Measurements from ENCODE around the gene IREB2.

The IREB2 gene

DNA sequence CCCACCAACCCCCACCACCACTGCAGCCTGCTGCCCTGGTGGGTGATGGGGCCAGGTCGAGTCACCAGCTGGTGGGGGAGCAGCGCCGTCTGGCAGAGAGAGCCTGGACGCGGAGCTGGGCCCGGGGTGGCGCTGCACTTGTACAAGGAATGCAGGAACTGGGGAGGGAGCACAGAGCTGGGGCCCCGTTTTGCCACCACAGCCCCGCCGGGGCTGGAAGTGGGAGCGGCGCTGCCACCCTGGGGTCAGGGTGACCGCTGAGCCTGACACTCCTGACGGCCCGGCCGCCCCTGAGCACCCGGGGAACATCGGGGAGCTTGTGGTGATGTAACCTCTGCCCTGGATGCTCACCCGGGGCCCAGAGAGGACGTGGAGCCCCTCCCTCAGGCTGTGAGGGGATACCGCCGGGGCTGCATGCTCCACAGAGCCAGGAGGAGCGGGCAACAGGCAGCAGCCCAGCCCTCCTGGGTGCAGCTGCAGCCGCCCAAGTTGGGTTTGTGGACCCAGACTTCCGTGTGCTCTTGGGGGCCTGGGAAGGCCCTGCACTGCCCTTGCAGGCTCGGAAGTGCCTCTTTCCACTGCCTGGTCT lies 32.6 kb upstream of the IREB2 start:
- no peak for TF ChIP-seq FOXP2 (optimal IDR thresholded peaks at IDR 0.05; ENCODE audit: borderline replicate concordance, extremely low read depth, extremely low read length, insufficient read depth)
- TF ChIP-seq, protein P1, sequence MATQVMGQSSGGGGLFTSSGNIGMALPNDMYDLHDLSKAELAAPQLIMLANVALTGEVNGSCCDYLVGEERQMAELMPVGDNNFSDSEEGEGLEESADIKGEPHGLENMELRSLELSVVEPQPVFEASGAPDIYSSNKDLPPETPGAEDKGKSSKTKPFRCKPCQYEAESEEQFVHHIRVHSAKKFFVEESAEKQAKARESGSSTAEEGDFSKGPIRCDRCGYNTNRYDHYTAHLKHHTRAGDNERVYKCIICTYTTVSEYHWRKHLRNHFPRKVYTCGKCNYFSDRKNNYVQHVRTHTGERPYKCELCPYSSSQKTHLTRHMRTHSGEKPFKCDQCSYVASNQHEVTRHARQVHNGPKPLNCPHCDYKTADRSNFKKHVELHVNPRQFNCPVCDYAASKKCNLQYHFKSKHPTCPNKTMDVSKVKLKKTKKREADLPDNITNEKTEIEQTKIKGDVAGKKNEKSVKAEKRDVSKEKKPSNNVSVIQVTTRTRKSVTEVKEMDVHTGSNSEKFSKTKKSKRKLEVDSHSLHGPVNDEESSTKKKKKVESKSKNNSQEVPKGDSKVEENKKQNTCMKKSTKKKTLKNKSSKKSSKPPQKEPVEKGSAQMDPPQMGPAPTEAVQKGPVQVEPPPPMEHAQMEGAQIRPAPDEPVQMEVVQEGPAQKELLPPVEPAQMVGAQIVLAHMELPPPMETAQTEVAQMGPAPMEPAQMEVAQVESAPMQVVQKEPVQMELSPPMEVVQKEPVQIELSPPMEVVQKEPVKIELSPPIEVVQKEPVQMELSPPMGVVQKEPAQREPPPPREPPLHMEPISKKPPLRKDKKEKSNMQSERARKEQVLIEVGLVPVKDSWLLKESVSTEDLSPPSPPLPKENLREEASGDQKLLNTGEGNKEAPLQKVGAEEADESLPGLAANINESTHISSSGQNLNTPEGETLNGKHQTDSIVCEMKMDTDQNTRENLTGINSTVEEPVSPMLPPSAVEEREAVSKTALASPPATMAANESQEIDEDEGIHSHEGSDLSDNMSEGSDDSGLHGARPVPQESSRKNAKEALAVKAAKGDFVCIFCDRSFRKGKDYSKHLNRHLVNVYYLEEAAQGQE (IDR thresholded peaks at IDR 0.05; ENCODE audit: insufficient read depth in 1 of 2, low read depth in 2 of 2, low read length in 2 of 2) = no peak

DNA sequence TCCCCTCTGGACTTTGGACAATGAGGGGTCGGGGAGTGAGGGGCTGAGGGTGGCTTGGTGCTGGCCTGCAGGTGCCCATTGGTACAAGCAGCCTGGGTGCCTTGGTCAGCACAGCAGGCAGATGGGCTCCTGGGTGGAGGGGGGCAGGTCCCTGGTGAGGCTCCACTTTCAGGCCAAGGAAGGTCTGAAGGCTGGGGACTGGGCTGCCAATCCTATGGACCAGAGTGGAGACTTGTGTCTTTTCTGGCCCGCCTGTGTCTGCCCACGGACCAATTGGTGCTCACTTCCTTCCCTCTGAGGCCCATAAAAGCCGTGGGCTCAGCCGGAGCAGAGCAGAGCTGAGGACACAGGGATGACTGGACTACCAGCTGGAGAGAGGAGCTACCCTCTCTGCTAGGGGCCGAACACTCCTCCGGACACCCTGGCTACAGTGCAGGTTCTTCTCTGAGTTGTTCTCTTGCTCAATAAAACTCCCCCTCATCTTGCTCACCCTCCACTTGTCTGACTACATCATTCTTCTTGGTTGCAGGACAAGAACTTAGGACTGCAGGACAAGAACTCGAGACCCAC lies 31.9 kb upstream of the IREB2 start:
- TF ChIP-seq, protein P1 (IDR thresholded peaks at IDR 0.05; ENCODE audit: insufficient read depth in 1 of 2, low read depth in 2 of 2, low read length in 2 of 2) = no peak
- TF ChIP-seq POLR2AphosphoS5 (IDR thresholded peaks at IDR 0.05; ENCODE audit: low read depth, low read length) (no peak), SIN3A (IDR thresholded peaks at IDR 0.05; ENCODE audit: borderline replicate concordance, insufficient read depth, low read length) (no peak), TAF1 (IDR thresholded peaks at IDR 0.05; ENCODE audit: borderline replicate concordance, insufficient read depth, low read length) (no peak), FOXP2 (optimal IDR thresholded peaks at IDR 0.05; ENCODE audit: borderline replicate concordance, extremely low read depth, extremely low read length, insufficient read depth) (no peak)

DNA sequence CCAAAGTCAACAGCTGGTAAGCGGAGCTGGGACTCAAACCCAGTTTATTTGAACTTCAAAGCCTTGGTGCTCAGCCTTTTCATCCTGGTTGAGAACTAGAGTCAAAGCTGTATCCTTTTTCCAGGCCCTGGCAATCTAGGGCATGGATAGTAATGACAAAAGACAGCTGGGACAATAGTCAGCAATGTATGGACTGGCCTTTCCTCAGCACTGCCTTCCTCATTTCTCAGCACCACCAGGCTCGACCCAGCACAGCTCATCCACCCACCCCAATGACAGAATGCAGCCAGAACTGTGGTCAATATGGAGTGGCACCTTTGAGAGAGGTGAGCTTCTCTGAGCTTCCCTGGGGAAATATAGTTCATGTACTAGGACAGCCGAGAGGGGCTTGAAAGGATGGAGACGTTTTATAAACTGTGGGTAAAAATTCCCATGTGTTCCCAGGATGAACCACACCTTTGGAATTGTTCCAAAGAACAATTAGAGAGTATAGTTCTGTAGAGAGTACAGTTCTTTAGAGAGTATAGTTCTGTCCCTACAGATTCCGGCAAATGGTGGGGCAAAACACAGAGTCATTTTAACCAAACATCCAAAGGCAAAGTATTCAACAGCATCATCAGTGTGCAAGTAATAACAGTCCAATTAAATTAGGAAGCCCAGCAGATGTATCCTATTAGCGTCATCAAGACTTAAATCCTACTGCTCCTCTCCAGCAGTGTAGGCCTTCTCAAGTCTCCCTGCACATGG lies 30.2 kb upstream of the IREB2 start:
- TF ChIP-seq FOXP2 (optimal IDR thresholded peaks at IDR 0.05; ENCODE audit: borderline replicate concordance, extremely low read depth, extremely low read length, insufficient read depth) = no peak
- no peak for TF ChIP-seq TAF1 (IDR thresholded peaks at IDR 0.05; ENCODE audit: borderline replicate concordance, insufficient read depth, low read length)
- TF ChIP-seq SIN3A (IDR thresholded peaks at IDR 0.05; ENCODE audit: borderline replicate concordance, insufficient read depth, low read length) = no peak
- TF ChIP-seq, protein P1 (IDR thresholded peaks at IDR 0.05; ENCODE audit: insufficient read depth in 1 of 2, low read depth in 2 of 2, low read length in 2 of 2) = no peak
- no peak for TF ChIP-seq POLR2AphosphoS5 (IDR thresholded peaks at IDR 0.05; ENCODE audit: low read depth, low read length)

DNA sequence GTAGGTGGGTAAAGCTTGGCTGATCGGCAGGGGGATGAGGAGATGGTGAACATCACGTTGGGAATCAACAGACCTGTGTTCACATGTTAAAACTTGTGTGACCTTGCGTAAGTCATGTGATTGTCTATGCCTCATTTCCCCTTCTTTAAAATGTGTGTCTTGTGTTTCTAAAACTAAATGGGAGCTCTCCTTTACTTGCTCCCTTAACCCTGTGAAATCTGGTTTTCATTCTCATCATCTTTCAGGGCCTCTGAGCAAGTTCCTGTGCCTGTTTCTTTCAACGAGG lies 29.7 kb upstream of the IREB2 start:
- TF ChIP-seq SIN3A (IDR thresholded peaks at IDR 0.05; ENCODE audit: borderline replicate concordance, insufficient read depth, low read length) = no peak
- TF ChIP-seq, protein P1 (IDR thresholded peaks at IDR 0.05; ENCODE audit: insufficient read depth in 1 of 2, low read depth in 2 of 2, low read length in 2 of 2) = no peak

DNA sequence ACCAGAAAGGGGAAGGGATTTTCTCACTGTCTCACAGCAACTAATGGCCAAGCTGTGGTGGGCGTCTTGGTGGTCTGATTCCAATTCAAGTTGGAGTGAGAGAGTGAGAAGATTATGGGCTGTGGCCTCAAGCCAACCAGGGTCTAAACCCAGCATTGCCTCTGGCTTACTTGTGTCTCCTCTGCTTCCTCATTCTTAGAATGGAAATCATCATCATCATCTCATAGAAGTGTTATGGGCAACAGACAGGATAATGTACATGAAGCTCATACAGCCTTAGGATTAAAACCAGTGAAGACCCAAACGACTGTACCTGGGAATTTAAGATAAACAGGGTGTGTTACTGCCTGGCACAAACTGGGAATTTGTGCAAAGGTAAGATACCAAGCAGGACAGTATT lies 29.1 kb upstream of the IREB2 start:
- no peak for TF ChIP-seq POLR2AphosphoS5 (IDR thresholded peaks at IDR 0.05; ENCODE audit: low read depth, low read length)
- no peak for TF ChIP-seq FOXP2 (optimal IDR thresholded peaks at IDR 0.05; ENCODE audit: borderline replicate concordance, extremely low read depth, extremely low read length, insufficient read depth)
- TF ChIP-seq TAF1 (IDR thresholded peaks at IDR 0.05; ENCODE audit: borderline replicate concordance, insufficient read depth, low read length) = no peak
- TF ChIP-seq SIN3A (IDR thresholded peaks at IDR 0.05; ENCODE audit: borderline replicate concordance, insufficient read depth, low read length) = no peak
- TF ChIP-seq, protein P1 (IDR thresholded peaks at IDR 0.05; ENCODE audit: insufficient read depth in 1 of 2, low read depth in 2 of 2, low read length in 2 of 2) = no peak
